Type B pancreatic cell (in vitro differentiated cells): Measurements from ENCODE around the gene HIGD1B. TPM values are rescaled to one million over a fixed set of nuclear protein-coding genes. Genes with fewer than 3 reads are reported as not detected.

Experiments
- DNase-seq: peaks from one replicate; pipeline ENCODE4 v3.0.0; 2021; ENCODE audit warnings: mixed read lengths; ENCODE audit not compliant: unreplicated experiment; ENCODE audit errors: extremely low spot score
- H3K27ac Mint-ChIP-seq: 2 replicates; pipeline ENCODE4 v1.8.0; 2021; ENCODE audit warnings: mild to moderate bottlenecking, mixed read lengths
- H3K27me3 Mint-ChIP-seq: 2 replicates; pipeline ENCODE4 v1.8.0; 2021; ENCODE audit warnings: mixed read lengths
- H3K36me3 Mint-ChIP-seq: 2 replicates; pipeline ENCODE4 v1.8.0; 2021; ENCODE audit warnings: mixed read lengths
- H3K4me1 Mint-ChIP-seq: one replicate; pipeline ENCODE4 v1.8.0; 2021; ENCODE audit warnings: mixed read lengths; ENCODE audit not compliant: unreplicated experiment
- H3K4me3 Mint-ChIP-seq: 2 replicates; pipeline ENCODE4 v1.8.0; 2021; ENCODE audit warnings: mild to moderate bottlenecking, mixed read lengths
- H3K9me3 Mint-ChIP-seq: 2 replicates; pipeline ENCODE4 v1.8.0; 2021; ENCODE audit warnings: mixed read lengths
- CTCF ChIP-seq: fragments of 200-600 bp; sonication (generic); conservative IDR thresholded peaks from 2 replicates; pipeline ENCODE4 v1.5.0; 2021; ENCODE audit warnings: antibody characterized with exemption, mild to moderate bottlenecking
- total RNA-seq: library from RNA; stranded (reverse); gene quantifications from 2 replicates; pipeline ENCODE4 v1.2.1, GENCODE V29; 2021; ENCODE audit warnings: low replicate concordance

The HIGD1B gene
- total RNA-seq, 1 donor from 2014 or later, result not detected

- TF ChIP-seq CTCF, result no peak
- Mint-ChIP-seq H3K36me3 (peaks cover 12% of the 10 kb centered on the region), H3K27ac (no peak overlapping the region), H3K4me3 (no peak overlapping the region), H3K9me3 (no peaks in the 10 kb centered on the region), H3K4me1 (no peaks in the 10 kb centered on the region), H3K27me3 (no peaks in the 10 kb centered on the region)
- DNase-seq, result no peak
These were observed 32.4 kb downstream of the HIGD1B start for GRCh38 chr17:44880062-44880461.

GRCh38 chr17:44881145-44881544, 33.5 kb downstream of the HIGD1B start:
- Mint-ChIP-seq H3K4me3 (no peak overlapping the region), H3K27ac (no peak overlapping the region), H3K27me3 (no peaks in the 10 kb centered on the region), H3K9me3 (no peaks in the 10 kb centered on the region), H3K4me1 (no peaks in the 10 kb centered on the region), H3K36me3 (peaks cover 8% of the 10 kb centered on the region)
- no peak for TF ChIP-seq CTCF
- DNase-seq, result no peak

- Mint-ChIP-seq H3K4me3 (no peak overlapping the region), H3K27ac (no peak overlapping the region), H3K36me3 (peaks cover 4% of the 10 kb centered on the region), H3K27me3 (no peaks in the 10 kb centered on the region), H3K9me3 (no peaks in the 10 kb centered on the region), H3K4me1 (no peaks in the 10 kb centered on the region)
- no peak for DNase-seq
- no peak for TF ChIP-seq CTCF
These were observed 37.3 kb downstream of the HIGD1B start for GRCh38 chr17:44884941-44885340.

- peaks cover 8% of the 10 kb centered on the region for H3K36me3 Mint-ChIP-seq
- TF ChIP-seq CTCF, result no peak
- no peak overlapping the region for H3K4me3 Mint-ChIP-seq
- DNase-seq, result no peak
- H3K27ac Mint-ChIP-seq, result no peak overlapping the region
- H3K27me3 Mint-ChIP-seq, result no peaks in the 10 kb centered on the region
- H3K9me3 Mint-ChIP-seq, result no peaks in the 10 kb centered on the region
- no peaks in the 10 kb centered on the region for H3K4me1 Mint-ChIP-seq
These were observed 39.3 kb downstream of the HIGD1B start for GRCh38 chr17:44887016-44887415.

- Mint-ChIP-seq H3K4me3 (no peak overlapping the region), H3K4me1 (no peaks in the 10 kb centered on the region), H3K9me3 (no peaks in the 10 kb centered on the region), H3K27ac (no peak overlapping the region), H3K36me3 (peaks cover 8% of the 10 kb centered on the region), H3K27me3 (no peaks in the 10 kb centered on the region)
- TF ChIP-seq CTCF, result no peak
- no peak for DNase-seq
These were observed 40.6 kb downstream of the HIGD1B start for GRCh38 chr17:44887971-44888954.
